Tibial nerve (tissue), 3 donors: ENCODE data around the gene SEC31A.

Source experiments
- POLR2A ChIP-seq, 2 donors: fragments of 450-650 bp; IDR thresholded peaks; one replicate each; pipeline ENCODE4 v1.6.1; 2017; ENCODE audit warnings: antibody characterized with exemption in 2 of 2, mild to moderate bottlenecking in 2 of 2, moderate library complexity in 2 of 2
- TF ChIP-seq, protein P1 (sequence below), 5 experiments: fragments of 200-600 bp in 3 of 5; fragments of 450-650 bp in 2 of 5; sonication (generic) in 3 of 5; IDR thresholded peaks; one replicate each; pipeline ENCODE4 v1.5.1; 2016 to 2019; ENCODE audit warnings: antibody characterized with exemption in 5 of 5, mild to moderate bottlenecking in 3 of 5, moderate library complexity in 2 of 5

GRCh38 chr4:82842593-82842992 lies 48.4 kb downstream of the SEC31A start:
- TF ChIP-seq, protein P1, sequence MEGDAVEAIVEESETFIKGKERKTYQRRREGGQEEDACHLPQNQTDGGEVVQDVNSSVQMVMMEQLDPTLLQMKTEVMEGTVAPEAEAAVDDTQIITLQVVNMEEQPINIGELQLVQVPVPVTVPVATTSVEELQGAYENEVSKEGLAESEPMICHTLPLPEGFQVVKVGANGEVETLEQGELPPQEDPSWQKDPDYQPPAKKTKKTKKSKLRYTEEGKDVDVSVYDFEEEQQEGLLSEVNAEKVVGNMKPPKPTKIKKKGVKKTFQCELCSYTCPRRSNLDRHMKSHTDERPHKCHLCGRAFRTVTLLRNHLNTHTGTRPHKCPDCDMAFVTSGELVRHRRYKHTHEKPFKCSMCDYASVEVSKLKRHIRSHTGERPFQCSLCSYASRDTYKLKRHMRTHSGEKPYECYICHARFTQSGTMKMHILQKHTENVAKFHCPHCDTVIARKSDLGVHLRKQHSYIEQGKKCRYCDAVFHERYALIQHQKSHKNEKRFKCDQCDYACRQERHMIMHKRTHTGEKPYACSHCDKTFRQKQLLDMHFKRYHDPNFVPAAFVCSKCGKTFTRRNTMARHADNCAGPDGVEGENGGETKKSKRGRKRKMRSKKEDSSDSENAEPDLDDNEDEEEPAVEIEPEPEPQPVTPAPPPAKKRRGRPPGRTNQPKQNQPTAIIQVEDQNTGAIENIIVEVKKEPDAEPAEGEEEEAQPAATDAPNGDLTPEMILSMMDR (IDR thresholded peaks at IDR 0.05) = peak in 2 of 5 experiments; percentile 7 to 13
- TF ChIP-seq POLR2A (IDR thresholded peaks at IDR 0.05) = no peak
